Stomach (tissue), 4 donors: Measurements from ENCODE around the gene RASGRP1.

ENCODE experiments used
- EP300 ChIP-seq: sonication (generic); formaldehyde crosslinking; IDR thresholded peaks from one replicate; pipeline ENCODE4 v1.6.1; 2017; ENCODE audit warnings: antibody characterized with exemption
- POLR2A ChIP-seq, 4 donors: fragments of 450-650 bp; IDR thresholded peaks; one replicate each; pipeline ENCODE4 v1.6.1; 2016; ENCODE audit warnings: antibody characterized with exemption in 4 of 4, control low read depth in 2 of 4, mild to moderate bottlenecking in 1 of 4, moderate library complexity in 1 of 4
- POLR2AphosphoS5 ChIP-seq, 3 donors: sonication (generic); formaldehyde crosslinking; IDR thresholded peaks; one replicate each; pipeline ENCODE4 v1.6.1; 2016; ENCODE audit warnings: antibody characterized with exemption in 3 of 3
- TF ChIP-seq, protein P1 (sequence below), 7 experiments: fragments of 450-650 bp in 4 of 7; fragments of 200-600 bp in 3 of 7; sonication (generic) in 3 of 7; IDR thresholded peaks; one replicate each; pipeline ENCODE4 v1.5.1; 2016 to 2019; ENCODE audit warnings: antibody characterized with exemption in 7 of 7, control low read depth in 2 of 7, mild to moderate bottlenecking in 1 of 7

DNA sequence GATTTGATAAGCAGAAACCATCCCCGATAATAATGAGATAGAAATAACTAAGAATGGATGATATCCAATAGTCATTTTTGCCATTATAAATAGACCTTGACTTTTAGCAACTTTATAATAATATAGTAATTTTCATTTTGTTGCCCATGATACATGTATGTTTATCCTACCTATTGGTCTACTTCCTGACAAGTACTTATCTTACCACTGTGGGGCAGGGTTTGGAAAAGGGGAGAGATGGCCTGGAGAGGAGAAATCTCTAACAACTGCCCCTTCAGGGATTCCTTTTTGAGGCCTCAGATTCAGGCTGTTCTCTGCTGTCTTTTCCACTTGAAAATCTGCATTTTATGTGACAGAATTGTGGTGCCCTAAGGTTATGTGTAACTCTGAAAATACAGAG lies 68.5 kb downstream of the RASGRP1 start:
- TF ChIP-seq, protein P1, sequence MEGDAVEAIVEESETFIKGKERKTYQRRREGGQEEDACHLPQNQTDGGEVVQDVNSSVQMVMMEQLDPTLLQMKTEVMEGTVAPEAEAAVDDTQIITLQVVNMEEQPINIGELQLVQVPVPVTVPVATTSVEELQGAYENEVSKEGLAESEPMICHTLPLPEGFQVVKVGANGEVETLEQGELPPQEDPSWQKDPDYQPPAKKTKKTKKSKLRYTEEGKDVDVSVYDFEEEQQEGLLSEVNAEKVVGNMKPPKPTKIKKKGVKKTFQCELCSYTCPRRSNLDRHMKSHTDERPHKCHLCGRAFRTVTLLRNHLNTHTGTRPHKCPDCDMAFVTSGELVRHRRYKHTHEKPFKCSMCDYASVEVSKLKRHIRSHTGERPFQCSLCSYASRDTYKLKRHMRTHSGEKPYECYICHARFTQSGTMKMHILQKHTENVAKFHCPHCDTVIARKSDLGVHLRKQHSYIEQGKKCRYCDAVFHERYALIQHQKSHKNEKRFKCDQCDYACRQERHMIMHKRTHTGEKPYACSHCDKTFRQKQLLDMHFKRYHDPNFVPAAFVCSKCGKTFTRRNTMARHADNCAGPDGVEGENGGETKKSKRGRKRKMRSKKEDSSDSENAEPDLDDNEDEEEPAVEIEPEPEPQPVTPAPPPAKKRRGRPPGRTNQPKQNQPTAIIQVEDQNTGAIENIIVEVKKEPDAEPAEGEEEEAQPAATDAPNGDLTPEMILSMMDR (IDR thresholded peaks at IDR 0.05), result no peak
- TF ChIP-seq POLR2AphosphoS5 (IDR thresholded peaks at IDR 0.05) (no peak), POLR2A (IDR thresholded peaks at IDR 0.05) (no peak), EP300 (no peak)
